Pons (tissue), 1 donor: ENCODE results near the gene ASCC1.
A peak's percentile ranks its signal among the peaks of the same experiment; 100 is the strongest.
"Not testable (repeated sequence)": the region's sequence is repeated elsewhere in the genome, so short reads cannot be mapped to it uniquely, and the experiment has no call there.

Source experiments
- DNase-seq: peaks from one replicate; pipeline ENCODE4 v3.0.0-alpha.2; 2016; ENCODE audit warnings: low spot score

ASCC1 gene

GRCh38 chr10:72124989-72125388 is 91.1 kb downstream of the ASCC1 start:
- no peak for DNase-seq

- no peak for DNase-seq
These were observed 91.7 kb downstream of the ASCC1 start for GRCh38 chr10:72124381-72124780.

- no peak for DNase-seq
These were observed 92.5 kb downstream of the ASCC1 start for GRCh38 chr10:72123616-72124015.

- no peak for DNase-seq
These were observed 93.9 kb downstream of the ASCC1 start for GRCh38 chr10:72122221-72122620.

- no peak for DNase-seq
These were observed 94.7 kb downstream of the ASCC1 start for GRCh38 chr10:72121389-72121788.

GRCh38 chr10:72116372-72116771 is 99.7 kb downstream of the ASCC1 start:
- no peak for DNase-seq

- DNase-seq: no peak
These were observed 101.2 kb downstream of the ASCC1 start for GRCh38 chr10:72114706-72115450.

GRCh38 chr10:72110673-72111401 is 105.2 kb downstream of the ASCC1 start:
- DNase-seq: no peak

GRCh38 chr10:72109636-72110157 is 106.4 kb downstream of the ASCC1 start:
- no peak for DNase-seq

GRCh38 chr10:72108830-72109635 is 107.0 kb downstream of the ASCC1 start:
- DNase-seq: no peak

- not testable (repeated sequence) for DNase-seq
These were observed 108.1 kb downstream of the ASCC1 start for GRCh38 chr10:72108004-72108370.

GRCh38 chr10:72107325-72108003 is 108.6 kb downstream of the ASCC1 start:
- no peak for DNase-seq

- DNase-seq: no peak
These were observed 109.2 kb downstream of the ASCC1 start for GRCh38 chr10:72106896-72107295.

- DNase-seq: peak; percentile 77
These were observed 109.8 kb downstream of the ASCC1 start for GRCh38 chr10:72106154-72106849.

GRCh38 chr10:72105710-72106109 is 110.4 kb downstream of the ASCC1 start:
- peak; percentile 46 for DNase-seq

GRCh38 chr10:72105098-72105475 is 111.0 kb downstream of the ASCC1 start:
- DNase-seq: no peak

GRCh38 chr10:72104472-72105097 is 111.5 kb downstream of the ASCC1 start:
- no peak for DNase-seq

GRCh38 chr10:72099600-72099921 is 116.5 kb downstream of the ASCC1 start:
- DNase-seq: no peak

- DNase-seq: no peak
These were observed 117.1 kb downstream of the ASCC1 start for GRCh38 chr10:72098836-72099599.

- DNase-seq: no peak
These were observed 117.7 kb downstream of the ASCC1 start for GRCh38 chr10:72098301-72098835.
